ENCODE data around the gene VTCN1.
"Not testable (repeated sequence)": the region's sequence is repeated elsewhere in the genome, so short reads cannot be mapped to it uniquely, and the experiment has no call there.

VTCN1 gene

GRCh38 chr1:117114877-117115276 lies 95.8 kb downstream of the VTCN1 start:
- no peak for TF ChIP-seq Cebpa-rat (IDR thresholded peaks at IDR 0.05)
- H3K4me2 ChIP-seq = no peak overlapping the region
- no peaks in the 10 kb centered on the region for H4K20me1 ChIP-seq
- peaks cover 0 to 6% (median 0%) of the 10 kb centered on the region in 11 experiments; a peak in 2 of 22 replicates for H3K36me3 ChIP-seq
- peaks cover 0 to 6% (median 0%) of the 10 kb centered on the region in 10 experiments; a peak in 1 of 20 replicates for H3K4me1 ChIP-seq
- H3K4me3 ChIP-seq = no peak overlapping the region
- no peak overlapping the region for H3K9ac ChIP-seq
- H3K27ac ChIP-seq = no peak overlapping the region
- no peaks in the 10 kb centered on the region for H3K9me3 ChIP-seq (replicated peaks in 1 of 11)
- no peaks in the 10 kb centered on the region for H3K27me3 ChIP-seq

GRCh38 chr1:117113199-117113598 lies 97.5 kb downstream of the VTCN1 start:
- H3K27me3 ChIP-seq = no peaks in the 10 kb centered on the region
- H3K27ac ChIP-seq = no peak overlapping the region
- H3K9me3 ChIP-seq (replicated peaks in 1 of 11) = no peaks in the 10 kb centered on the region
- H3K4me3 ChIP-seq = no peak overlapping the region
- TF ChIP-seq Cebpa-rat (IDR thresholded peaks at IDR 0.05) = no peak
- no peak overlapping the region for H3K4me2 ChIP-seq
- no peaks in the 10 kb centered on the region for H4K20me1 ChIP-seq
- no peak overlapping the region for H3K9ac ChIP-seq
- H3K4me1 ChIP-seq = peaks cover 0 to 6% (median 0%) of the 10 kb centered on the region in 10 experiments; a peak in 1 of 20 replicates
- H3K36me3 ChIP-seq = peaks cover 0 to 13% (median 0%) of the 10 kb centered on the region in 11 experiments; a peak in 3 of 22 replicates

GRCh38 chr1:117112047-117112717 lies 98.5 kb downstream of the VTCN1 start:
- H3K36me3 ChIP-seq = peaks cover 0 to 13% (median under 1%) of the 10 kb centered on the region in 11 experiments; a peak in 6 of 22 replicates
- H3K4me2 ChIP-seq = no peak overlapping the region
- no peak overlapping the region for H3K27ac ChIP-seq
- TF ChIP-seq Cebpa-rat (IDR thresholded peaks at IDR 0.05) = no peak
- no peaks in the 10 kb centered on the region for H3K27me3 ChIP-seq
- H3K9ac ChIP-seq = no peak overlapping the region
- no peaks in the 10 kb centered on the region for H3K9me3 ChIP-seq (replicated peaks in 1 of 11)
- H3K4me3 ChIP-seq = no peak overlapping the region
- no peaks in the 10 kb centered on the region for H4K20me1 ChIP-seq
- H3K4me1 ChIP-seq = peaks cover 0 to 6% (median 0%) of the 10 kb centered on the region in 10 experiments; a peak in 1 of 20 replicates

GRCh38 chr1:117110774-117111173 lies 100.0 kb downstream of the VTCN1 start:
- H3K36me3 ChIP-seq = peaks cover 2 to 27% (median 11%) of the 10 kb centered on the region in 11 experiments; a peak in 15 of 22 replicates
- H3K4me2 ChIP-seq = no peak overlapping the region
- H3K9ac ChIP-seq = no peak overlapping the region
- no peaks in the 10 kb centered on the region for H3K27me3 ChIP-seq
- H3K4me3 ChIP-seq = no peak overlapping the region
- no peaks in the 10 kb centered on the region for H3K9me3 ChIP-seq (replicated peaks in 1 of 11)
- TF ChIP-seq Cebpa-rat (IDR thresholded peaks at IDR 0.05) = no peak
- peaks cover 0 to 6% (median 0%) of the 10 kb centered on the region in 10 experiments; a peak in 1 of 20 replicates for H3K4me1 ChIP-seq
- no peaks in the 10 kb centered on the region for H4K20me1 ChIP-seq
- no peak overlapping the region for H3K27ac ChIP-seq

- Histone ChIP-seq H3K9me3 (replicated peaks in 1 of 11) (no peaks in the 10 kb centered on the region), H3K27ac (no peak overlapping the region), H4K20me1 (no peaks in the 10 kb centered on the region), H3K27me3 (no peaks in the 10 kb centered on the region), H3K9ac (no peak overlapping the region), H3K36me3 (peaks cover 26 to 57% (median 42%) of the 10 kb centered on the region in 11 experiments; a peak in 21 of 22 replicates), H3K4me3 (no peak overlapping the region), H3K4me2 (no peak overlapping the region), H3K4me1 (peaks cover 0 to 6% (median 0%) of the 10 kb centered on the region in 10 experiments; a peak in 1 of 20 replicates)
- no peak for TF ChIP-seq Cebpa-rat (IDR thresholded peaks at IDR 0.05)
These were observed 103.4 kb downstream of the VTCN1 start for GRCh38 chr1:117107364-117107763.

- no peak for TF ChIP-seq Cebpa-rat (IDR thresholded peaks at IDR 0.05)
- no peak overlapping the region for H3K4me2 ChIP-seq
- H3K4me3 ChIP-seq = no peak overlapping the region
These were observed 104.2 kb downstream of the VTCN1 start for GRCh38 chr1:117106478-117106877.

GRCh38 chr1:117105722-117106121 lies 105.0 kb downstream of the VTCN1 start:
- no peak overlapping the region for H3K9ac ChIP-seq
- no peaks in the 10 kb centered on the region for H3K27me3 ChIP-seq
- H3K36me3 ChIP-seq = peaks cover 39 to 73% (median 58%) of the 10 kb centered on the region in 11 experiments
- H3K4me1 ChIP-seq = peaks cover 0 to 5% (median 0%) of the 10 kb centered on the region in 10 experiments; a peak in 1 of 20 replicates
- H3K4me2 ChIP-seq = no peak overlapping the region
- no peak overlapping the region for H3K4me3 ChIP-seq
- H3K27ac ChIP-seq = no peak overlapping the region
- TF ChIP-seq Cebpa-rat (IDR thresholded peaks at IDR 0.05) = no peak
- H4K20me1 ChIP-seq = no peaks in the 10 kb centered on the region
- H3K9me3 ChIP-seq (replicated peaks in 1 of 11) = no peaks in the 10 kb centered on the region

More at GRCh38 chr1:117106478-117106877, 104.2 kb downstream of the VTCN1 start:
- Histone ChIP-seq H3K27ac (no peak overlapping the region), H3K4me1 (peaks cover 0 to 6% (median 0%) of the 10 kb centered on the region in 10 experiments; a peak in 1 of 20 replicates), H4K20me1 (no peaks in the 10 kb centered on the region), H3K36me3 (peaks cover 34 to 66% (median 50%) of the 10 kb centered on the region in 11 experiments), H3K9me3 (replicated peaks in 1 of 11) (no peaks in the 10 kb centered on the region), H3K9ac (no peak overlapping the region), H3K27me3 (no peaks in the 10 kb centered on the region)

- H3K4me2 ChIP-seq = no peak overlapping the region
- no peaks in the 10 kb centered on the region for H3K9me3 ChIP-seq (replicated peaks in 1 of 11)
- H3K4me1 ChIP-seq = no peaks in the 10 kb centered on the region
- no peaks in the 10 kb centered on the region for H4K20me1 ChIP-seq
- no peaks in the 10 kb centered on the region for H3K27me3 ChIP-seq
- peaks cover 46 to 81% (median 65%) of the 10 kb centered on the region in 11 experiments for H3K36me3 ChIP-seq
- TF ChIP-seq Cebpa-rat (IDR thresholded peaks at IDR 0.05) = no peak
- no peak overlapping the region for H3K9ac ChIP-seq
- no peak overlapping the region for H3K27ac ChIP-seq
- no peak overlapping the region for H3K4me3 ChIP-seq
These were observed 105.7 kb downstream of the VTCN1 start for GRCh38 chr1:117104986-117105385.

- H3K27ac ChIP-seq; H3K27me3 ChIP-seq; H4K20me1 ChIP-seq; H3K4me3 ChIP-seq; H3K9ac ChIP-seq; H3K4me2 ChIP-seq; H3K9me3 ChIP-seq (replicated peaks in 1 of 11); H3K4me1 ChIP-seq: not testable (repeated sequence)
- H3K36me3 ChIP-seq = peaks cover 77 to 99% (median 94%) of the 10 kb centered on the region in 11 experiments
These were observed 108.9 kb downstream of the VTCN1 start for GRCh38 chr1:117101858-117102257.

- Histone ChIP-seq H3K27me3 (no peaks in the 10 kb centered on the region), H3K9me3 (replicated peaks in 1 of 11) (no peaks in the 10 kb centered on the region), H3K36me3 (peaks cover 83 to 99% (median 95%) of the 10 kb centered on the region in 11 experiments), H3K4me2 (no peak overlapping the region), H3K4me1 (no peaks in the 10 kb centered on the region), H4K20me1 (no peaks in the 10 kb centered on the region), H3K9ac (no peak overlapping the region), H3K27ac (no peak overlapping the region), H3K4me3 (no peak overlapping the region)
- TF ChIP-seq Cebpa-rat (IDR thresholded peaks at IDR 0.05) = no peak
These were observed 109.4 kb downstream of the VTCN1 start for GRCh38 chr1:117101334-117101733.
